Spleen (tissue), 11 donors: Measurements from ENCODE around the gene LDB2. TPM values are rescaled to one million over a fixed set of nuclear protein-coding genes. Genes with fewer than 3 reads are reported as not detected.
A peak's percentile ranks its signal among the peaks of the same experiment; 100 is the strongest.

ENCODE experiments used
- DNase-seq: peaks from one replicate; pipeline ENCODE4 v3.0.0-alpha.2; 2020
- H3K27ac ChIP-seq, 8 donors: fragments of 200-600 bp; sonication (generic) in 7 of 8; 1 replicate in 4 of 8; 2 replicates in 4 of 8; pipeline versions ENCODE4 v1.5.0 to v1.8.0; 2016 to 2021; ENCODE audit warnings: inconsistent platforms in 4 of 8, mild to moderate bottlenecking in 4 of 8, moderate library complexity in 1 of 8
- H3K27me3 ChIP-seq, 7 donors: fragments of 200-600 bp; sonication (generic) in 6 of 7; replicated peaks in 1 of 7; 1 replicate in 4 of 7; 2 replicates in 3 of 7; pipeline versions ENCODE4 v1.5.0 to v1.8.0; 2016 to 2021; ENCODE audit warnings: inconsistent platforms in 3 of 7, mild to moderate bottlenecking in 1 of 7
- H3K36me3 ChIP-seq, 6 donors: fragments of 200-600 bp; sonication (generic) in 5 of 6; 1 replicate in 4 of 6; 2 replicates in 2 of 6; pipeline versions ENCODE4 v1.5.0 to v1.8.0; 2016 to 2021; ENCODE audit warnings: inconsistent platforms in 2 of 6
- H3K4me1 ChIP-seq, 6 donors: fragments of 200-600 bp; sonication (generic) in 5 of 6; 1 replicate in 3 of 6; 2 replicates in 3 of 6; pipeline versions ENCODE4 v1.5.0 to v1.8.0; 2016 to 2021; ENCODE audit warnings: inconsistent platforms in 3 of 6
- H3K4me3 ChIP-seq, 8 donors: fragments of 200-600 bp; sonication (generic) in 7 of 8; 1 replicate in 4 of 8; 2 replicates in 4 of 8; pipeline versions ENCODE4 v1.5.0 to v1.8.0; 2016 to 2021; ENCODE audit warnings: inconsistent platforms in 4 of 8, mild to moderate bottlenecking in 4 of 8, moderate library complexity in 2 of 8
- H3K9me3 ChIP-seq, 8 donors: fragments of 200-600 bp; sonication (generic) in 7 of 8; 1 replicate in 4 of 8; 2 replicates in 4 of 8; pipeline versions ENCODE4 v1.5.0 to v1.8.0; 2016 to 2021; ENCODE audit warnings: inconsistent platforms in 4 of 8
- CTCF ChIP-seq, 11 experiments: fragments of 200-600 bp in 7 of 11; fragments of 450-650 bp in 4 of 11; sonication (generic) in 4 of 11; IDR thresholded peaks in 8 of 11; conservative IDR thresholded peaks in 3 of 11; 1 replicate in 7 of 11; 2 replicates in 4 of 11; pipeline versions ENCODE4 v1.4.0 to v1.8.0; 2016 to 2021; ENCODE audit warnings: antibody characterized with exemption in 11 of 11, inconsistent platforms in 4 of 11, mild to moderate bottlenecking in 1 of 11
- POLR2A ChIP-seq, 3 donors: fragments of 450-650 bp; IDR thresholded peaks; one replicate each; pipeline ENCODE4 v1.5.1; 2017; ENCODE audit warnings: antibody characterized with exemption in 3 of 3, mild to moderate bottlenecking in 1 of 3
- POLR2AphosphoS5 ChIP-seq, 3 donors: sonication (generic); formaldehyde crosslinking; IDR thresholded peaks; one replicate each; pipeline ENCODE4 v1.5.1; 2017; ENCODE audit warnings: antibody characterized with exemption in 3 of 3
- WGBS, 5 donors: extraction: QIAGEN DNeasy Blood & Tissue Kit in 3 of 5; methylation state at CpG; one replicate each; pipeline versions ENCODE4 v1.1.5 to v1.1.7; 2013 to 2018; 5-methylcytosine and 5-hydroxymethylcytosine counted together
- intact Hi-C: fragments of 100-400 bp; cut with DNase I; formaldehyde crosslinking; loops from one replicate; pipeline ENCODE4 v1.15.0; 2023; ENCODE audit warnings: low total_unique reads
- polyA plus RNA-seq, 3 donors: library from polyadenylated mRNA; stranded (reverse); fragments of 200-250 nt; gene quantifications; one replicate each; pipeline ENCODE4 v1.2.1, GENCODE V29; 2013
- total RNA-seq, 7 donors: library from RNA; depleted of rRNA in 3 of 7; stranded (reverse); fragments of >200 nt in 3 of 7; fragmentation: NEBNext Ultra II Directional in 4 of 7; extraction: Animal tissue kit (Norgen Biotek cat#: 25700) in 4 of 7; gene quantifications; one replicate each; pipeline versions ENCODE4 v1.1.0 to v1.2.1, GENCODE V29; 2016 to 2021
- donor health status: healthy with polysubstance abuse.
- donor health status: DM: no; HTN: no; CAD: no; lungs with moderate emphysema.
- donor health status: DM: no; HTN: no; CAD: no.
- donor health status: Bipolar disorder and iron deficiency.
- donor health status: healthy.
- donor health status: DM: no; HTN: no; CAD: no.
- donor health status: DM: yes; HTN: yes; CAD: no.

Gene LDB2
- total and polyA plus RNA-seq, 10 donors: 24.1 to 257 (median 142) TPM

GRCh38 chr4:16684935-16685334, 213.5 kb downstream of the LDB2 start:
- no peak overlapping the region for H3K27ac ChIP-seq
- H3K27me3 ChIP-seq: no peaks in the 10 kb centered on the region
- no peaks in the 10 kb centered on the region for H3K4me1 ChIP-seq
- H3K4me3 ChIP-seq: no peak overlapping the region
- no peaks in the 10 kb centered on the region for H3K9me3 ChIP-seq
- DNase-seq: no peak
- 86 to 92% (median 91%) methylated on average over 3 of the region's 3 CpGs for WGBS, 5 donors
- intact Hi-C loops: no loop called here
- no peak for TF ChIP-seq POLR2A (IDR thresholded peaks at IDR 0.05)
- no peak for TF ChIP-seq POLR2AphosphoS5 (IDR thresholded peaks at IDR 0.05)
- TF ChIP-seq CTCF (IDR thresholded peaks at IDR 0.05 in 8 of 11, conservative IDR thresholded peaks at IDR 0.05 in 3 of 11): no peak
- H3K36me3 ChIP-seq: no peaks in the 10 kb centered on the region

- no peak overlapping the region for H3K4me3 ChIP-seq
- WGBS, 5 donors: 75 to 88% (median 85%) methylated on average over 6 of the region's 6 CpGs
- no peaks in the 10 kb centered on the region for H3K4me1 ChIP-seq
- no peak overlapping the region for H3K27ac ChIP-seq
- no peaks in the 10 kb centered on the region for H3K36me3 ChIP-seq
- no peak for TF ChIP-seq POLR2A (IDR thresholded peaks at IDR 0.05)
- no peak for TF ChIP-seq POLR2AphosphoS5 (IDR thresholded peaks at IDR 0.05)
- TF ChIP-seq CTCF (IDR thresholded peaks at IDR 0.05 in 8 of 11, conservative IDR thresholded peaks at IDR 0.05 in 3 of 11): no peak
- H3K9me3 ChIP-seq: no peaks in the 10 kb centered on the region
- DNase-seq: no peak
- no peaks in the 10 kb centered on the region for H3K27me3 ChIP-seq
- intact Hi-C loops: no loop called here
These were observed 214.3 kb downstream of the LDB2 start for GRCh38 chr4:16684097-16684496.

GRCh38 chr4:16682975-16683374, 215.5 kb downstream of the LDB2 start:
- 76 to 91% (median 84%) methylated on average over 3 of the region's 3 CpGs for WGBS, 5 donors
- TF ChIP-seq POLR2A (IDR thresholded peaks at IDR 0.05): no peak
- H3K4me3 ChIP-seq: no peak overlapping the region
- H3K36me3 ChIP-seq: no peaks in the 10 kb centered on the region
- H3K4me1 ChIP-seq: no peaks in the 10 kb centered on the region
- intact Hi-C loops: no loop called here
- peak overlapping the region in 3 of 8 donors; percentile 7 to 21 (median 9) for H3K27ac ChIP-seq
- no peaks in the 10 kb centered on the region for H3K9me3 ChIP-seq
- no peaks in the 10 kb centered on the region for H3K27me3 ChIP-seq
- no peak for DNase-seq

GRCh38 chr4:16677001-16677944, 221.2 kb downstream of the LDB2 start:
- no peak for DNase-seq
- peaks cover 0 to 3% (median 0%) of the 10 kb centered on the region in 6 donors for H3K4me1 ChIP-seq
- H3K4me3 ChIP-seq: no peak overlapping the region
- 78 to 93% (median 88%) methylated on average over 5 of the region's 5 CpGs for WGBS, 5 donors
- no peaks in the 10 kb centered on the region for H3K9me3 ChIP-seq
- TF ChIP-seq CTCF (IDR thresholded peaks at IDR 0.05 in 8 of 11, conservative IDR thresholded peaks at IDR 0.05 in 3 of 11) (no peak), POLR2A (IDR thresholded peaks at IDR 0.05) (no peak), POLR2AphosphoS5 (IDR thresholded peaks at IDR 0.05) (no peak)
- intact Hi-C loops: no loop called here
- H3K27ac ChIP-seq: no peak overlapping the region
- H3K27me3 ChIP-seq: no peaks in the 10 kb centered on the region
- H3K36me3 ChIP-seq: no peaks in the 10 kb centered on the region
